SK-N-MC (cell line): ENCODE data around the gene ZNF2.

ENCODE experiments used
- EZH2 ChIP-seq: fragments of 200-600 bp; sonication (generic); IDR thresholded peaks from one replicate; pipeline ENCODE4 v1.6.1; 2017; ENCODE audit warnings: antibody characterized with exemption
- FOXP2 ChIP-seq: optimal IDR thresholded peaks from 2 replicates; pipeline ENCODE3; 2011; ENCODE audit warnings: mild to moderate bottlenecking, moderate library complexity; ENCODE audit not compliant: insufficient read depth; ENCODE audit errors: extremely low read length, control extremely low read depth
- POLR2AphosphoS5 ChIP-seq: IDR thresholded peaks from 2 replicates; pipeline ENCODE4 v1.6.1; 2012; ENCODE audit warnings: mild to moderate bottlenecking, low read depth, low read length, borderline replicate concordance

GRCh38 chr2:95181774-95182173 lies 16.2 kb downstream of the ZNF2 start:
- TF ChIP-seq EZH2 (no peak), POLR2AphosphoS5 (no peak), FOXP2 (no peak)
